Endodermal cell (in vitro differentiated cells): ENCODE results near the gene APPL2. TPM values are rescaled to one million over a fixed set of nuclear protein-coding genes. Genes with fewer than 3 reads are reported as not detected.

Source experiments
- DNase-seq: peaks from one replicate; pipeline ENCODE4 v3.0.0-alpha.2; 2017
- H3K27ac ChIP-seq: 2 replicates; pipeline ENCODE4 v1.5.1; 2013; ENCODE audit warnings: mild to moderate bottlenecking, low read depth, low read length, moderate library complexity
- H3K27me3 ChIP-seq: 2 replicates; pipeline ENCODE4 v1.6.1; 2013; ENCODE audit warnings: mild to moderate bottlenecking, low read length, moderate library complexity; ENCODE audit not compliant: insufficient read depth, control insufficient read depth, poor library complexity, severe bottlenecking
- H3K36me3 ChIP-seq: 2 replicates; pipeline ENCODE4 v1.7.0; 2013; ENCODE audit warnings: mild to moderate bottlenecking, low read length, moderate library complexity; ENCODE audit not compliant: control insufficient read depth, insufficient read depth
- H3K4me1 ChIP-seq: one replicate; pipeline ENCODE4 v1.7.0; 2013; ENCODE audit warnings: low read length; ENCODE audit not compliant: control insufficient read depth, insufficient read depth
- H3K4me3 ChIP-seq: 2 replicates; pipeline ENCODE4 v1.5.1; 2013; ENCODE audit warnings: mild to moderate bottlenecking, low read length, moderate library complexity
- H3K9ac ChIP-seq: 2 replicates; pipeline ENCODE4 v1.6.1; 2013; ENCODE audit warnings: mild to moderate bottlenecking, low read length, moderate library complexity; ENCODE audit not compliant: poor library complexity, severe bottlenecking; ENCODE audit errors: extremely low read depth
- H3K9me3 ChIP-seq: 2 replicates; pipeline ENCODE4 v1.6.1; 2013; ENCODE audit warnings: mild to moderate bottlenecking, low read length, moderate library complexity; ENCODE audit not compliant: control insufficient read depth
- H3K27ac Mint-ChIP-seq: 2 replicates; pipeline ENCODE4 v1.8.0; 2020; ENCODE audit warnings: mixed read lengths
- H3K27me3 Mint-ChIP-seq: 2 replicates; pipeline ENCODE4 v1.8.0; 2021; ENCODE audit warnings: mild to moderate bottlenecking, mixed read lengths; ENCODE audit not compliant: insufficient read depth
- H3K36me3 Mint-ChIP-seq: 2 replicates; pipeline ENCODE4 v1.8.0; 2020; ENCODE audit warnings: low read depth, mixed read lengths
- H3K4me1 Mint-ChIP-seq: 2 replicates; pipeline ENCODE4 v1.8.0; 2020; ENCODE audit warnings: mixed read lengths
- H3K4me3 Mint-ChIP-seq: 2 replicates; pipeline ENCODE4 v1.8.0; 2020; ENCODE audit warnings: mild to moderate bottlenecking, moderate library complexity, mixed read lengths
- H3K9me3 Mint-ChIP-seq: 2 replicates; pipeline ENCODE4 v1.8.0; 2020; ENCODE audit warnings: mild to moderate bottlenecking, mixed read lengths
- WGBS, 2 experiments: methylation state at CpG; one replicate each; pipeline versions ENCODE4 v1.1.5 to v1.1.7; 2013; ENCODE audit warnings: missing lambda C conversion rate in 2 of 2, mixed read lengths in 1 of 2; ENCODE audit not compliant: insufficient coverage in 1 of 2, insufficient read length in 1 of 2; 5-methylcytosine and 5-hydroxymethylcytosine counted together
- total RNA-seq, 2 donors: library from RNA; stranded (reverse); fragmentation: NEBNext Ultra II Directional in 1 of 2; extraction: Animal tissue kit (Norgen Biotek cat#: 25700) in 1 of 2; gene quantifications; 2 replicates in 1 of 2; 3 replicates in 1 of 2; pipeline ENCODE4 v1.2.1, GENCODE V29; 2021
- TF ChIP-seq, protein P1 (sequence below): fragments of 200-600 bp; sonication (generic); conservative IDR thresholded peaks from 2 replicates; pipeline ENCODE4 v1.5.0; 2021; ENCODE audit warnings: antibody characterized with exemption, mild to moderate bottlenecking

Gene APPL2
- total RNA-seq, 2 donors from 2014 or later: 31.8 to 35.2 TPM

- H3K4me3 ChIP-seq: no peak overlapping the region
- Mint-ChIP-seq H3K4me3 (no peak overlapping the region), H3K36me3 (peaks cover 44% of the 10 kb centered on the region), H3K4me1 (peaks cover 12% of the 10 kb centered on the region), H3K27ac (no peak overlapping the region), H3K27me3 (no peaks in the 10 kb centered on the region), H3K9me3 (no peaks in the 10 kb centered on the region)
- 96 to 100% methylated on average over 1 of the region's 2 CpGs for WGBS, 2 experiments
- H3K9me3 ChIP-seq: no peaks in the 10 kb centered on the region
- H3K9ac ChIP-seq: no peak overlapping the region
- DNase-seq: no peak
- H3K27me3 ChIP-seq: no peaks in the 10 kb centered on the region
- peaks cover 28% of the 10 kb centered on the region for H3K36me3 ChIP-seq
- TF ChIP-seq, protein P1, sequence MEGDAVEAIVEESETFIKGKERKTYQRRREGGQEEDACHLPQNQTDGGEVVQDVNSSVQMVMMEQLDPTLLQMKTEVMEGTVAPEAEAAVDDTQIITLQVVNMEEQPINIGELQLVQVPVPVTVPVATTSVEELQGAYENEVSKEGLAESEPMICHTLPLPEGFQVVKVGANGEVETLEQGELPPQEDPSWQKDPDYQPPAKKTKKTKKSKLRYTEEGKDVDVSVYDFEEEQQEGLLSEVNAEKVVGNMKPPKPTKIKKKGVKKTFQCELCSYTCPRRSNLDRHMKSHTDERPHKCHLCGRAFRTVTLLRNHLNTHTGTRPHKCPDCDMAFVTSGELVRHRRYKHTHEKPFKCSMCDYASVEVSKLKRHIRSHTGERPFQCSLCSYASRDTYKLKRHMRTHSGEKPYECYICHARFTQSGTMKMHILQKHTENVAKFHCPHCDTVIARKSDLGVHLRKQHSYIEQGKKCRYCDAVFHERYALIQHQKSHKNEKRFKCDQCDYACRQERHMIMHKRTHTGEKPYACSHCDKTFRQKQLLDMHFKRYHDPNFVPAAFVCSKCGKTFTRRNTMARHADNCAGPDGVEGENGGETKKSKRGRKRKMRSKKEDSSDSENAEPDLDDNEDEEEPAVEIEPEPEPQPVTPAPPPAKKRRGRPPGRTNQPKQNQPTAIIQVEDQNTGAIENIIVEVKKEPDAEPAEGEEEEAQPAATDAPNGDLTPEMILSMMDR: no peak
- H3K27ac ChIP-seq: no peak overlapping the region
- H3K4me1 ChIP-seq: peaks cover 4% of the 10 kb centered on the region
These were observed 6.6 kb downstream of the APPL2 start for GRCh38 chr12:105229371-105229770.

GRCh38 chr12:105228966-105229365, 7.0 kb downstream of the APPL2 start:
- Mint-ChIP-seq H3K9me3 (no peaks in the 10 kb centered on the region), H3K36me3 (peaks cover 44% of the 10 kb centered on the region)

GRCh38 chr12:105228494-105228893, 7.5 kb downstream of the APPL2 start:
- no peaks in the 10 kb centered on the region for H3K9me3 ChIP-seq
- peaks cover 15% of the 10 kb centered on the region for H3K4me1 Mint-ChIP-seq
- 93 to 100% methylated on average over 1 of the region's 1 CpG for WGBS, 2 experiments
- H3K9ac ChIP-seq: no peak overlapping the region
- peaks cover 6% of the 10 kb centered on the region for H3K4me1 ChIP-seq
- H3K27me3 Mint-ChIP-seq: no peaks in the 10 kb centered on the region
- peaks cover 44% of the 10 kb centered on the region for H3K36me3 Mint-ChIP-seq
- DNase-seq: no peak
- no peak overlapping the region for H3K27ac Mint-ChIP-seq
- no peak overlapping the region for H3K4me3 ChIP-seq
- no peaks in the 10 kb centered on the region for H3K9me3 Mint-ChIP-seq
- H3K36me3 ChIP-seq: peaks cover 28% of the 10 kb centered on the region
- no peak overlapping the region for H3K4me3 Mint-ChIP-seq
- TF ChIP-seq, protein P1: no peak
- H3K27ac ChIP-seq: no peak overlapping the region
- no peaks in the 10 kb centered on the region for H3K27me3 ChIP-seq

More at GRCh38 chr12:105228966-105229365, 7.0 kb downstream of the APPL2 start:
- Histone ChIP-seq H3K27me3 (no peaks in the 10 kb centered on the region), H3K9ac (no peak overlapping the region), H3K27ac (no peak overlapping the region), H3K9me3 (no peaks in the 10 kb centered on the region), H3K36me3 (peaks cover 28% of the 10 kb centered on the region), H3K4me1 (peaks cover 4% of the 10 kb centered on the region), H3K4me3 (no peak overlapping the region)
- WGBS, 2 experiments: 97 to 99% methylated on average over 8 of the region's 8 CpGs
- Mint-ChIP-seq H3K4me3 (no peak overlapping the region), H3K4me1 (peaks cover 14% of the 10 kb centered on the region), H3K27me3 (no peaks in the 10 kb centered on the region), H3K27ac (no peak overlapping the region)
- no peak for DNase-seq
- TF ChIP-seq, protein P1: no peak
